Caco-2 (cell line): ENCODE results near the gene MMP13. TPM values are rescaled to one million over a fixed set of nuclear protein-coding genes. Genes with fewer than 3 reads are reported as not detected.

Experiments used
- BruUV-seq: library from RNA; stranded (reverse); fragments of 400-500 nt; replicated peaks from 2 replicates; lab custom pipeline; 2021; lab: Mats Ljungman, UMichigan
- CTCF ChIA-PET: fragments of 300-600 bp; sonication (Branson Sonifier 250); formaldehyde crosslinking; loops from one replicate; lab custom pipeline; 2022; ENCODE audit warnings: antibody characterized with exemption; lab: Charles Lee
- POLR2A ChIA-PET: fragments of 300-600 bp; sonication (Branson Sonifier 250); formaldehyde crosslinking; loops from one replicate; lab custom pipeline; 2022; ENCODE audit warnings: antibody characterized with exemption; lab: Charles Lee
- DNase-seq, 2 experiments: peaks; one replicate each; pipeline versions ENCODE4 v3.0.0 to v3.0.0-alpha.2; 2020 to 2022
- H3K27me3 ChIP-seq: replicated peaks from 2 replicates; pipeline ENCODE4 v1.6.0; 2011; ENCODE audit warnings: low read length; ENCODE audit not compliant: control insufficient read depth, insufficient read depth
- H3K36me3 ChIP-seq: 2 replicates; pipeline ENCODE4 v1.5.1; 2011; ENCODE audit warnings: low read length; ENCODE audit not compliant: control insufficient read depth, insufficient read depth
- H3K4me1 ChIP-seq: fragments of 250-450 bp; sonication (Bioruptor Pico); 2 replicates; pipeline ENCODE4 v1.5.1; 2020; ENCODE audit warnings: mild to moderate bottlenecking
- H3K4me3 ChIP-seq: 2 replicates; pipeline ENCODE4 v1.5.1; 2011; ENCODE audit warnings: low read depth, mild to moderate bottlenecking, control low read depth, low read length
- H3K9me3 ChIP-seq: fragments of 250-450 bp; sonication (Bioruptor Pico); 2 replicates; pipeline ENCODE4 v1.5.1; 2020; ENCODE audit warnings: mild to moderate bottlenecking, moderate library complexity
- H3K27ac Mint-ChIP-seq: one replicate; pipeline ENCODE4 v1.8.0; 2022; ENCODE audit warnings: mixed read lengths; ENCODE audit not compliant: unreplicated experiment
- H3K27me3 Mint-ChIP-seq: one replicate; pipeline ENCODE4 v1.8.0; 2022; ENCODE audit warnings: mixed read lengths; ENCODE audit not compliant: insufficient read depth, unreplicated experiment
- H3K36me3 Mint-ChIP-seq: one replicate; pipeline ENCODE4 v1.8.0; 2022; ENCODE audit warnings: mild to moderate bottlenecking, mixed read lengths; ENCODE audit not compliant: insufficient read depth, unreplicated experiment
- H3K4me1 Mint-ChIP-seq: one replicate; pipeline ENCODE4 v1.8.0; 2022; ENCODE audit warnings: low read depth, mixed read lengths; ENCODE audit not compliant: unreplicated experiment
- H3K4me3 Mint-ChIP-seq: one replicate; pipeline ENCODE4 v1.8.0; 2022; ENCODE audit warnings: mild to moderate bottlenecking, moderate library complexity, mixed read lengths; ENCODE audit not compliant: unreplicated experiment
- H3K9me3 Mint-ChIP-seq: one replicate; pipeline ENCODE4 v1.8.0; 2022; ENCODE audit warnings: mixed read lengths; ENCODE audit not compliant: unreplicated experiment
- intact Hi-C: fragments of 100-400 bp; cut with micrococcal nuclease; formaldehyde crosslinking; loops from one replicate; pipeline ENCODE4 v1.10.0; 2022; ENCODE audit not compliant: unreplicated experiment
- total RNA-seq: library from RNA; stranded (reverse); gene quantifications from 2 replicates; pipeline ENCODE4 v1.2.3, GENCODE V29; 2022
- TF ChIP-seq, protein P1 (sequence below), 2 experiments: fragments of 200-600 bp in 1 of 2; IDR thresholded peaks; 1 replicate in 1 of 2; 2 replicates in 1 of 2; pipeline versions ENCODE4 v1.5.1 to v1.8.0; 2011 to 2022; ENCODE audit warnings: antibody characterized with exemption in 1 of 2, control low read depth in 1 of 2, inconsistent platforms in 1 of 2, low read depth in 1 of 2, low read length in 1 of 2, mild to moderate bottlenecking in 1 of 2, moderate library complexity in 1 of 2; ENCODE audit not compliant: insufficient read depth in 1 of 2, severe bottlenecking in 1 of 2, unreplicated experiment in 1 of 2

MMP13 gene
- total RNA-seq, 1 experiment from 2014 or later, result not detected

DNA sequence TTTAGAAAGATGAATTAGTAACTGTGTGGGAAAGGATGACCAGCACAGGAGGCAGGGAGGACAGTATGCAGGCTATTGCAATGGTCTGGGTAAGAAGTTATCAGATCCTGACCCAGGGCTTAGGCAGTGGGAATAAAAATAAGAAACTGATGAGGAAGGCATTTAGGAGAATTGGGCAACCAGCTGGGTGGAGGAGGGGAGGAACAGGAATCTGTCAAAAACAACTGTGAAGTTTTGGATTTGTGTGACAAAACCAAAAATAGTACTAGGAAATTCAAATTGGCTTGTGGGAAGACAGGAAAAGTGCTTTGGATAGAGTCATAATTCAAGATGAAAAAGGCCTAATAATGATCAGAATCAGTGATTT is 27.9 kb downstream of the MMP13 start:
- no peaks in the 10 kb centered on the region for H3K9me3 ChIP-seq
- TF ChIP-seq, protein P1, sequence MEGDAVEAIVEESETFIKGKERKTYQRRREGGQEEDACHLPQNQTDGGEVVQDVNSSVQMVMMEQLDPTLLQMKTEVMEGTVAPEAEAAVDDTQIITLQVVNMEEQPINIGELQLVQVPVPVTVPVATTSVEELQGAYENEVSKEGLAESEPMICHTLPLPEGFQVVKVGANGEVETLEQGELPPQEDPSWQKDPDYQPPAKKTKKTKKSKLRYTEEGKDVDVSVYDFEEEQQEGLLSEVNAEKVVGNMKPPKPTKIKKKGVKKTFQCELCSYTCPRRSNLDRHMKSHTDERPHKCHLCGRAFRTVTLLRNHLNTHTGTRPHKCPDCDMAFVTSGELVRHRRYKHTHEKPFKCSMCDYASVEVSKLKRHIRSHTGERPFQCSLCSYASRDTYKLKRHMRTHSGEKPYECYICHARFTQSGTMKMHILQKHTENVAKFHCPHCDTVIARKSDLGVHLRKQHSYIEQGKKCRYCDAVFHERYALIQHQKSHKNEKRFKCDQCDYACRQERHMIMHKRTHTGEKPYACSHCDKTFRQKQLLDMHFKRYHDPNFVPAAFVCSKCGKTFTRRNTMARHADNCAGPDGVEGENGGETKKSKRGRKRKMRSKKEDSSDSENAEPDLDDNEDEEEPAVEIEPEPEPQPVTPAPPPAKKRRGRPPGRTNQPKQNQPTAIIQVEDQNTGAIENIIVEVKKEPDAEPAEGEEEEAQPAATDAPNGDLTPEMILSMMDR (IDR thresholded peaks at IDR 0.05; ENCODE audit: insufficient read depth in 1 of 2, low read depth in 1 of 2, low read length in 1 of 2, severe bottlenecking in 1 of 2, unreplicated experiment in 1 of 2), result no peak
- no peak for DNase-seq
- BruUV-seq, result no TSS peak
- intact Hi-C loops, result no loop called here
- Mint-ChIP-seq H3K36me3 (no peaks in the 10 kb centered on the region), H3K4me3 (no peak overlapping the region), H3K27ac (no peak overlapping the region), H3K4me1 (no peaks in the 10 kb centered on the region), H3K27me3 (no peaks in the 10 kb centered on the region), H3K9me3 (no peaks in the 10 kb centered on the region)
- H3K4me3 ChIP-seq, result no peak overlapping the region
- H3K36me3 ChIP-seq, result no peaks in the 10 kb centered on the region
- ChIA-PET CTCF (interaction anchor here (3.9 kb wide), 1 partner anchor 13 kb away, joined by 14 read pairs; no protein-coding TSS in a partner anchor), POLR2A (no interaction called here)
- H3K4me1 ChIP-seq, result peaks cover 7% of the 10 kb centered on the region; the same call in 1 of the 2 replicates
- H3K27me3 ChIP-seq, result no peaks in the 10 kb centered on the region

DNA sequence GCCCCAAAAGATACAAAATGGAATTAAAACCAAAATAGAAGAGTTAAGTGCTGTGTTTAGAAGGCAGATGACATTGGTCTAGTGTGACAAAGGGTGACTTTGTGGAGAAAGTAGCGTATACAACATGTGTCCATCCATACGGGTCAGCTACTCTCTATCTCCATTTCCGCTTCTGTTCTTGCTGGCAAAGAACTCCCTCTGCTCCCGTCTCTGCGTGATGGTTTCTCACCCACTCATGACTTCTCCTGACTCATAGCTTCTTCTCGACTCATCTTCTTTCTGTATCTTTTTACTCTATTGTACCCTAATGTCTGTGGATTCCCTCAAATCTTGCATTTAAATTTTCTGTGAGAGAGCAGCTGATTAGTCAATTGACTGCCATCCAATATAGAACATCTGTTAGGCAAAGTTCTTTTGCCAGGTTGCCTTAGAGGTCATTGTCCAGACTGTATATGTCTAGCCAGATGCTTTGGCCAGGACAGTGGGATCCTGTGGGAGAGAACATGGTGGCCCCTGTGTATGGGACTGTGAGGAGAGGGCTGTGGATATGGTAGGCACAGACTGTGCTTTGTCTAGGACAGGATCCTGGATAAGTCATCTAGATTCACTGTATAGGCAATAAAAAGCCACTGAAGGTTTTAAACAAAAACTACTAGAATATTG is 28.4 kb downstream of the MMP13 start:
- ChIA-PET CTCF (interaction anchor here (0.6 to 3.9 kb wide), 2 partner anchors 12 to 129 kb away, joined by 3 to 14 read pairs; no protein-coding TSS in a partner anchor), POLR2A (no interaction called here)
- BruUV-seq, result no TSS peak
- Histone ChIP-seq H3K27me3 (no peaks in the 10 kb centered on the region), H3K36me3 (no peaks in the 10 kb centered on the region), H3K4me1 (peaks cover 7% of the 10 kb centered on the region; the same call in 1 of the 2 replicates), H3K4me3 (no peak overlapping the region), H3K9me3 (no peaks in the 10 kb centered on the region)
- Mint-ChIP-seq H3K27ac (no peak overlapping the region), H3K36me3 (no peaks in the 10 kb centered on the region), H3K9me3 (no peaks in the 10 kb centered on the region), H3K4me1 (no peaks in the 10 kb centered on the region), H3K27me3 (no peaks in the 10 kb centered on the region), H3K4me3 (no peak overlapping the region)
- TF ChIP-seq, protein P1 (IDR thresholded peaks at IDR 0.05; ENCODE audit: insufficient read depth in 1 of 2, low read depth in 1 of 2, low read length in 1 of 2, severe bottlenecking in 1 of 2, unreplicated experiment in 1 of 2), result no peak
- intact Hi-C loops, result no loop called here
- no peak for DNase-seq

- no peaks in the 10 kb centered on the region for H3K4me1 Mint-ChIP-seq
- POLR2A ChIA-PET, result no interaction called here
- no peak overlapping the region for H3K4me3 Mint-ChIP-seq
- Histone ChIP-seq H3K36me3 (no peaks in the 10 kb centered on the region), H3K4me3 (no peak overlapping the region), H3K27me3 (no peaks in the 10 kb centered on the region), H3K9me3 (no peaks in the 10 kb centered on the region), H3K4me1 (peaks cover 7% of the 10 kb centered on the region; the same call in 1 of the 2 replicates)
- CTCF ChIA-PET, result interaction anchor here (3.9 kb wide), 1 partner anchor 12 kb away, joined by 14 read pairs; no protein-coding TSS in a partner anchor
- no peaks in the 10 kb centered on the region for H3K9me3 Mint-ChIP-seq
- no peaks in the 10 kb centered on the region for H3K36me3 Mint-ChIP-seq
- DNase-seq, result no peak
- H3K27me3 Mint-ChIP-seq, result no peaks in the 10 kb centered on the region
- intact Hi-C loops, result no loop called here
- TF ChIP-seq, protein P1 (IDR thresholded peaks at IDR 0.05; ENCODE audit: insufficient read depth in 1 of 2, low read depth in 1 of 2, low read length in 1 of 2, severe bottlenecking in 1 of 2, unreplicated experiment in 1 of 2), result no peak
- BruUV-seq, result no TSS peak
- H3K27ac Mint-ChIP-seq, result no peak overlapping the region
Measured at GRCh38 chr11:102926517-102926916, 29.0 kb downstream of the MMP13 start.
